GM18505 (cell line): ENCODE results near the gene MINDY1.

Experiments used
- ATAC-seq: cut with Tn5 transposase; IDR thresholded peaks from one replicate; pipeline ENCODE4 v1.9.1; 2021; ENCODE audit not compliant: unreplicated experiment
- POLR2A ChIP-seq: IDR thresholded peaks from 4 replicates; pipeline ENCODE4 v1.6.1; 2011; ENCODE audit warnings: borderline replicate concordance; ENCODE audit not compliant: insufficient read depth, insufficient read length; ENCODE audit errors: extremely low read depth

Gene MINDY1

DNA sequence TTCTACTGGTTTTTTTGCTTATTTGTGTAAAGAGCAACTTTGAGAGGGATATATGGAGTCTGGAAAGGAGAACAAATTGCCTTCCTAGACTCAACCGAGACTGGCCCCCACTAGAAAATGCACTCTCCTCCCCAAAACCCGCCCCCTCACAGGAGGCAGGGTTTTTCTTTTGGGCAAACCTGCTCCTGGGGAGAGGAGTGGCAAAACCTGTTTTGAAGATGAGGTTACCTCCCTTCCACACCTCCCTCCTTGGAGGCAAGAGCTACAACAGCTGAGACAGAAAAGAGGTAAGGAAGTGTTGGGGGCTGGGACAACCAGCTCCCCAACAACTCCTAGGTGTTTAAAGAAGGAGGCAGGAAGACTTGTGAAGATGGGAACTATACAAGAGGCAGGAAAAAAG, 29.7 kb upstream of the MINDY1 start, which contains the start of gene BNIPL:
BNIPL (plus strand) TSS at position 231 of the 400 bp plus-strand sequence; CDS start at position 371, 140 bp downstream.
- ATAC-seq, result no peak
- no peak for TF ChIP-seq POLR2A

DNA sequence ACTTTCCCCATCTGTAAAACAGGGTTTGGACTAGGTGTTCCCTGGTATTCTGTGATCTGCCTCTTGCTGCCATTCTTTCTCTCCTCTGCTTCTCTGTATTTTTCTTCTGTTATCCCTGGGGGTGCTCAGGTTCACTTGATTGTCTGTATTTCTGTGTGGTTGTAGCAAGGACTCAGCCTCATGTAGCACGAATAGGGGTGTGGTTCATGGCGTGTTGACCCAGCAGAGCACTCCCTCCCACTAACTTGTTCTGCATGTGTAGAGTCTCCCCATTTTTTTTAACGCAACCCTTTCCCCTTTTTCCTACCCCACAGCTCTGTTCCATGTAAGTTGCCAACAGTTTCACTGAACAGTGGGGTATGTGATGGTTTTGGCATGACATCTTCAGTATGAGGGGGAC, 28.5 kb upstream of the MINDY1 start:
- no peak for ATAC-seq
- TF ChIP-seq POLR2A, result no peak

- no peak for TF ChIP-seq POLR2A
- no peak for ATAC-seq
Measured at GRCh38 chr1:151032164-151032563, 25.5 kb upstream of the MINDY1 start.

DNA sequence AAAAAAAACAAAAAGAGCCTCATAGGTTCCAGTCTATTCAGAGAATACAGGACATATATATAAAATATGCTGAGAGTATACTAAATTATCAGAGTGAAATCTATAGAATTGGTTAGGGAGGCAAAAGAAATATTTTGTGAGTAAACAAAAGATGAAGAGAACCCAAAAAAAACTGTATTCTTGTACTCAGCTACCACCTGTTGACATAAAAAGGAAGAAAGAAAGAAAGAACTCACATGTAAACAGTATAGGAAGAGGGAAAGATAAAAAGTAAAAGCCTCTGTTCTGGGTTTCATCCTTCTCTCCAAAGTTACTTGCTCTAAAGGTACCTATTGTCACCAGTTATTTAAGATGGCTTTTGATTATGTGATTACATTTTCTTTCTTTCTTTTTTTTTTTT, 19.8 kb upstream of the MINDY1 start:
- no peak for TF ChIP-seq POLR2A

DNA sequence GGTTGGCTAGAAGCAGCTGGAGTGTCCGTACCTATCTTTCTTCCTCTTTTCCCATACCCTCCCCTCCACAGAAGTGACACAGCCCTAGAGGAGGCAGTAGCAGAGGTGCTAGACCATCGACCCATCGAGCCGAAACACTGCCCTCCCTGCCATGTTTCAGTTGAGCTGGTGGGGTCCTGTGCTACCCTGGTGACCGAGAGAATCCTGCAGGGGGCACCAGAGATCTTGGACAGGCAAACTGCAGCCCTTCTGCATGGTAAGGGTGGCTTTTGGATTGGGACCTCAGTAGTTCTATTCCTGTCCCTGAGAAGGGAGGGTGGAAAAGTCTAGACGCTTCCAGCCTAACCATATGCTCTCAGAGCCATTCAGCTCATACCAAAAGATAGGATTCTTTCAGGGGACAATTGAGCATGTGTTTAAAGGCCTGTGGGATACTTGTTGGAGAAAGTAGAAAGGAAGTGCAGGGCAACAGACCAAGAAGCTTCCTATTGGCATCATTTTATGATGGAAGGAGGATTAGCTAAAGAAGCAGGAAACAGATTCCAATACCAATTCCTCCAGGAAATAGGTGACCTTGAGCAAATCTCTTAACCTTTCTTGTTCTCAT, 17.9 kb upstream of the MINDY1 start:
- no peak for ATAC-seq
- no peak for TF ChIP-seq POLR2A

More for the DNA sequence above, 19.8 kb upstream of the MINDY1 start:
- ATAC-seq, result no peak

- no peak for ATAC-seq
- no peak for TF ChIP-seq POLR2A
Measured at GRCh38 chr1:151013518-151013917, 6.8 kb upstream of the MINDY1 start.

- no peak for ATAC-seq
- TF ChIP-seq POLR2A, result no peak
Measured at GRCh38 chr1:151012684-151013471, 6.2 kb upstream of the MINDY1 start.

- no peak for TF ChIP-seq POLR2A
- ATAC-seq, result no peak
Measured at GRCh38 chr1:151011154-151011850, 4.6 kb upstream of the MINDY1 start.

GRCh38 chr1:151010346-151010726, 3.6 kb upstream of the MINDY1 start:
- ATAC-seq, result no peak
- no peak for TF ChIP-seq POLR2A

- no peak for TF ChIP-seq POLR2A
- ATAC-seq, result no peak
Measured at GRCh38 chr1:151009674-151010345, 3.1 kb upstream of the MINDY1 start.

DNA sequence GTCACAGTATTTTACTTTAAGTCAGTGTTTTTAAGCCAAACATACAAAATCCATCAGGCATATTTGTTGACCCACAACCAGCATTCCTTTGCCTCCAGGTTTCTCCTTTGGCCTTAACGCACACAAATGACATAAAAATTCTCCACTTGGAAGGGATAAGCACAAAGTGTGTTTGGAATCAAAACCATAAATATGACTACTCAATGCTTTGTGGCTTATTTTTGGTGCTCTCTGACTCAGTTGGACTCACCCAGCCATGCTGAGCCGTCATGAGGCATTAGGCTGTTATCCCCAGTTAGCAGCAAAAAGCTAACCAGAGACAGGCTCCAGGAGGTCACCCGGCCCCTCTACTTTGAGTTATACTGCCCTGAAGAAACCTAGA, 2.5 kb upstream of the MINDY1 start:
- no peak for TF ChIP-seq POLR2A

DNA sequence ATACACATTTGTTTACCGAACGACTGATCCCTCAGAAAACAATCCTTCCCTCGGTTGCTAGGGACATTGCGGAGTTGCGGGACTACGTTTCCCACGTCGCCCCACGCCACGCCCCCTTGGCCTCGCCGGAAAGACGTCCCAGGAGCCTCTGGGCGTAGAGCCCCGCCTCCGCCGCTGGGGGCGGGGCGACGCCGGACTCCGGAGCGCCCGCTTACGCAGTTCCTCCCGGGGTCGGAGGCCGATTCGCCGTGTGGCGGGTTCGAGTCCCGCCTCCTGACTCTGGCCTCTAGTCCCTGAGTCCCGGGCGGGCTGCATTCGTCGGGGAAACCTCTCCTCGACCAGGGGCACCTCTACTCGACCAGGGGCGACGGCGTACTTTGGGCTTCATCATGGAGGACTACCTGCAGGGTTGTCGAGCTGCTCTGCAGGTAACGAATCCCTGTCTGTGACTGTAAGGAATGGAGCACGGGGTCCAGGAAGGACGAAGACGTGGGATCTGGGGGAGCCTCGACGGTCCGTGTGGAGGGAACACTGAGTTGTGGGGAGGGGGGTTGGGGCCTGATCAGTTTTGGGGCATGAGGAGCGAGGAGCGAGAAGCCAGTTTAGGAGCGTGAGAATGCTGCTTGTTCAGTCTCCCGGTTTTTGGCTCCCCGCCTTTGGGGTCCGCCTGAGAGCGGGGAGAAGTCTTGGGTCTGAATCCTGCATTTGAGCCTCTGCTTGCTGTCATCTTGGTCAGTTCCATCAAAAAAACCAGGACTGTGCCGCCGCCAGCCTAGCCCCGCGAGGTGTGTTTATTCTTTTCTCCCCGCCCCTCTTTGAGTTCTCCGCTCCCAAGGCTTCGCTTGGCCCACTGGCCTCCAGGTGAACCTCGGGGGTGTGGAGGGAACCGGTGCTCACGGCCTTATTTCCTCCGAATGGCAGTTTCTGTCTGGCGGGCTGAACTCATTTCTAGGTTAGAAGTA, 1.8 kb upstream of the MINDY1 start, which contains the start of gene PRUNE1:
PRUNE1 (plus strand) TSS at position 206 of the 962 bp plus-strand sequence; CDS start at position 390, 184 bp downstream.
- peak; percentile 70 for TF ChIP-seq POLR2A
- peak; percentile 78 for ATAC-seq

More for the DNA sequence above, 2.5 kb upstream of the MINDY1 start:
- no peak for ATAC-seq
